Neuronal stem cell (in vitro differentiated cells): ENCODE measurements around the gene MYL5.

ENCODE experiments used
- DNase-seq: peaks from one replicate; pipeline ENCODE4 v3.0.0-alpha.2; 2013; ENCODE audit warnings: low spot score
- H2AFZ ChIP-seq: one replicate; pipeline ENCODE4 v1.6.1; 2013; ENCODE audit warnings: mild to moderate bottlenecking, low read length, inconsistent platforms
- H2AK5ac ChIP-seq: 2 replicates; pipeline ENCODE4 v1.6.1; 2013; ENCODE audit warnings: low read depth, mild to moderate bottlenecking, inconsistent platforms, low read length, moderate library complexity, mixed read lengths
- H2BK120ac ChIP-seq: 2 replicates; pipeline ENCODE4 v1.6.1; 2013; ENCODE audit warnings: low read depth, mild to moderate bottlenecking, inconsistent platforms, low read length, moderate library complexity, mixed read lengths
- H2BK12ac ChIP-seq: one replicate; pipeline ENCODE4 v1.6.1; 2013; ENCODE audit warnings: low read length, inconsistent platforms
- H2BK15ac ChIP-seq: 2 replicates; pipeline ENCODE4 v1.6.1; 2013; ENCODE audit warnings: mild to moderate bottlenecking, low read length, inconsistent platforms, mixed read lengths
- H2BK5ac ChIP-seq: one replicate; pipeline ENCODE4 v1.6.1; 2013; ENCODE audit warnings: inconsistent platforms, mild to moderate bottlenecking, low read length, moderate library complexity
- H3K14ac ChIP-seq: one replicate; pipeline ENCODE4 v1.6.1; 2013; ENCODE audit warnings: low read length, inconsistent platforms
- H3K18ac ChIP-seq: 2 replicates; pipeline ENCODE4 v1.6.1; 2013; ENCODE audit warnings: low read length, inconsistent platforms
- H3K23ac ChIP-seq: 2 replicates; pipeline ENCODE4 v1.6.1; 2013; ENCODE audit warnings: low read depth, mild to moderate bottlenecking, mixed read lengths, low read length, inconsistent platforms; ENCODE audit not compliant: poor library complexity
- H3K27ac ChIP-seq: replicated peaks from 3 replicates; pipeline ENCODE4 v1.5.1; 2013; ENCODE audit warnings: low read length, inconsistent platforms
- H3K27me3 ChIP-seq, 3 experiments: 2 replicates each; pipeline ENCODE4 v1.6.1; 2013; ENCODE audit warnings: low read length in 3 of 3, mild to moderate bottlenecking in 2 of 3, inconsistent platforms in 1 of 3, low read depth in 1 of 3, mixed read lengths in 1 of 3, moderate library complexity in 1 of 3; ENCODE audit not compliant: control insufficient read depth in 3 of 3, insufficient read depth in 3 of 3
- H3K36me3 ChIP-seq, 2 donors: replicated peaks in 1 of 2; 2 replicates each; pipeline ENCODE4 v1.6.1; 2013; ENCODE audit warnings: low read length in 2 of 2; ENCODE audit not compliant: control insufficient read depth in 2 of 2, insufficient read depth in 2 of 2
- H3K4ac ChIP-seq: 2 replicates; pipeline ENCODE4 v1.6.1; 2013; ENCODE audit warnings: inconsistent platforms, mild to moderate bottlenecking, low read length, moderate library complexity
- H3K4me1 ChIP-seq, 2 donors: 1 replicate in 1 of 2; 2 replicates in 1 of 2; pipeline ENCODE4 v1.6.1; 2013; ENCODE audit warnings: low read length in 2 of 2, low read depth in 1 of 2; ENCODE audit not compliant: control insufficient read depth in 2 of 2, insufficient read depth in 1 of 2
- H3K4me2 ChIP-seq: one replicate; pipeline ENCODE4 v1.6.1; 2013; ENCODE audit warnings: mild to moderate bottlenecking, low read length, inconsistent platforms; ENCODE audit not compliant: insufficient read depth, poor library complexity, severe bottlenecking
- H3K4me3 ChIP-seq, 2 donors: 2 replicates each; pipeline ENCODE4 v1.5.1; 2013; ENCODE audit warnings: low read length in 2 of 2, mild to moderate bottlenecking in 2 of 2, inconsistent platforms in 1 of 2, moderate library complexity in 1 of 2
- H3K79me1 ChIP-seq: one replicate; pipeline ENCODE4 v1.6.1; 2013; ENCODE audit warnings: low read depth, mild to moderate bottlenecking, inconsistent platforms, low read length, moderate library complexity
- H3K9ac ChIP-seq: one replicate; pipeline ENCODE4 v1.6.1; 2013; ENCODE audit warnings: mild to moderate bottlenecking, low read depth, low read length, inconsistent platforms; ENCODE audit not compliant: poor library complexity
- H3K9me3 ChIP-seq, 2 donors: replicated peaks in 1 of 2; 2 replicates each; pipeline versions ENCODE3 to v1.6.1; 2013; ENCODE audit warnings: low read length in 2 of 2, mild to moderate bottlenecking in 2 of 2, inconsistent platforms in 1 of 2, low read depth in 1 of 2, mixed read lengths in 1 of 2, moderate library complexity in 1 of 2; ENCODE audit not compliant: control insufficient read depth in 2 of 2, insufficient read depth in 1 of 2
- H4K8ac ChIP-seq: one replicate; pipeline ENCODE4 v1.6.1; 2013; ENCODE audit warnings: low read depth, mild to moderate bottlenecking, inconsistent platforms, low read length, moderate library complexity
- H4K91ac ChIP-seq: one replicate; pipeline ENCODE4 v1.6.1; 2013; ENCODE audit warnings: low read length, low read depth, mild to moderate bottlenecking, inconsistent platforms; ENCODE audit not compliant: poor library complexity
- WGBS, 2 donors: extraction: QIAGEN DNeasy Blood & Tissue Kit; methylation state at CpG; one replicate each; pipeline ENCODE4 v1.1.7; 2013; ENCODE audit warnings: missing lambda C conversion rate in 2 of 2, mixed read lengths in 1 of 2; ENCODE audit not compliant: insufficient read length in 2 of 2, insufficient replicate concordance in 1 of 2; ENCODE audit errors: extremely low coverage in 2 of 2; 5-methylcytosine and 5-hydroxymethylcytosine counted together

The MYL5 gene

GRCh38 chr4:648579-649292 lies 25.6 kb upstream of the MYL5 start:
- Histone ChIP-seq H3K4ac (no peak overlapping the region), H3K9ac (no peak overlapping the region), H2BK120ac (peak overlapping the region; percentile 91), H3K4me3 (no peak overlapping the region), H3K36me3 (no peaks in the 10 kb centered on the region), H3K4me2 (peak overlapping the region; percentile 18), H3K27ac (peak overlapping the region; percentile 70), H3K79me1 (no peaks in the 10 kb centered on the region), H3K4me1 (peaks cover 0 to 9% of the 10 kb centered on the region in 2 donors), H3K23ac (peak overlapping the region; percentile 80), H4K91ac (peak overlapping the region; percentile 99), H3K14ac (peak overlapping the region; percentile 71), H2BK5ac (peak overlapping the region; percentile 66), H3K18ac (peak overlapping the region; percentile 95), H4K8ac (no peak overlapping the region), H2BK12ac (peak overlapping the region; percentile 94), H3K27me3 (peaks cover 0 to 28% (median 0%) of the 10 kb centered on the region in 3 experiments), H3K9me3 (no peaks in the 10 kb centered on the region), H2BK15ac (peak overlapping the region; percentile 89), H2AFZ (peak overlapping the region; percentile 51), H2AK5ac (peak overlapping the region; percentile 75)
- no CpG with 5 or more reads among the region's 28 CpGs for WGBS, 2 donors
- DNase-seq, result peak; percentile 33

DNA sequence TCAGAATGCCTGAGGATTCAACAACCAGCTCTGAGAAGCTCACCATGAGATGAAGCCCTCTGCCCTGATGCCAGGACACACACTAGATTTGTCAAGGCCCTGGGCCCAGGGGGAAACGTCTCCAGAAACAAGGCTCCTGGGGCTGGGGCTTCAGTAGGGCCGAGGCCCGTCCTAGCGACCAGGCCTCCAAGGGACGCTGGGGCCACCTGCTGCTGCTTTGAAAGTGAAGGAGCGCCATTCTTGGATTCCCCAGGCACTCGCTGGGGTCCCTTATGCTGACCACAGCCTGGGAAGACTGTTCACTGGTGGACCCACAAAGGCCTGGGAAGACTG lies 25.1 kb upstream of the MYL5 start:
- H3K9me3 ChIP-seq, result no peaks in the 10 kb centered on the region
- H3K4me2 ChIP-seq, result no peak overlapping the region
- no peak overlapping the region for H3K4me3 ChIP-seq
- H2BK5ac ChIP-seq, result no peak overlapping the region
- H2AK5ac ChIP-seq, result peak overlapping the region; percentile 52
- H3K14ac ChIP-seq, result peak overlapping the region; percentile 13
- no peak overlapping the region for H3K23ac ChIP-seq
- DNase-seq, result no peak
- H3K4me1 ChIP-seq, result peaks cover 0 to 9% of the 10 kb centered on the region in 2 donors
- H3K79me1 ChIP-seq, result no peaks in the 10 kb centered on the region
- no peak overlapping the region for H4K91ac ChIP-seq
- H4K8ac ChIP-seq, result no peak overlapping the region
- no peak overlapping the region for H3K9ac ChIP-seq
- no peak overlapping the region for H3K4ac ChIP-seq
- no peak overlapping the region for H2AFZ ChIP-seq
- H2BK12ac ChIP-seq, result peak overlapping the region; percentile 65
- no CpG with 5 or more reads among the region's 7 CpGs for WGBS, 2 donors
- no peak overlapping the region for H2BK120ac ChIP-seq
- peaks cover 0 to 28% (median under 1%) of the 10 kb centered on the region in 3 experiments for H3K27me3 ChIP-seq
- no peaks in the 10 kb centered on the region for H3K36me3 ChIP-seq
- H3K18ac ChIP-seq, result peak overlapping the region; percentile 76
- peak overlapping the region; percentile 89 for H2BK15ac ChIP-seq
- H3K27ac ChIP-seq, result no peak overlapping the region

- Histone ChIP-seq H2AK5ac (peak overlapping the region; percentile 63), H2BK5ac (no peak overlapping the region), H3K79me1 (no peaks in the 10 kb centered on the region), H3K23ac (no peak overlapping the region), H3K27me3 (peaks cover 0 to 32% (median 2%) of the 10 kb centered on the region in 3 experiments), H3K27ac (no peak overlapping the region), H3K14ac (peak overlapping the region; percentile 13), H3K4me1 (peaks cover 0 to 9% of the 10 kb centered on the region in 2 donors), H3K4ac (no peak overlapping the region), H3K36me3 (no peaks in the 10 kb centered on the region), H2BK120ac (no peak overlapping the region), H3K18ac (peak overlapping the region; percentile 35), H2AFZ (no peak overlapping the region), H4K8ac (no peak overlapping the region), H3K4me3 (no peak overlapping the region), H2BK12ac (no peak overlapping the region), H4K91ac (no peak overlapping the region), H3K9ac (no peak overlapping the region), H3K9me3 (no peaks in the 10 kb centered on the region), H3K4me2 (no peak overlapping the region), H2BK15ac (no peak overlapping the region)
- no CpG with 5 or more reads among the region's 13 CpGs for WGBS, 2 donors
- DNase-seq, result no peak
These were observed 24.5 kb upstream of the MYL5 start for GRCh38 chr4:649751-650310.

GRCh38 chr4:650461-650860 lies 23.9 kb upstream of the MYL5 start:
- Histone ChIP-seq H3K4ac (no peak overlapping the region), H3K27me3 (peaks cover 0 to 32% (median 2%) of the 10 kb centered on the region in 3 experiments), H3K4me1 (peaks cover 0 to 9% of the 10 kb centered on the region in 2 donors), H3K14ac (peak overlapping the region; percentile 82), H2BK5ac (no peak overlapping the region), H2BK12ac (peak overlapping the region; percentile 90), H2AFZ (peak overlapping the region; percentile 22), H3K36me3 (no peaks in the 10 kb centered on the region), H2AK5ac (peak overlapping the region; percentile 63), H4K8ac (no peak overlapping the region), H2BK120ac (no peak overlapping the region), H3K4me2 (no peak overlapping the region), H3K4me3 (no peak overlapping the region), H3K18ac (peak overlapping the region; percentile 48), H2BK15ac (peak overlapping the region; percentile 58), H3K23ac (peak overlapping the region; percentile 31), H3K79me1 (no peaks in the 10 kb centered on the region), H3K9ac (peak overlapping the region; percentile 21), H3K9me3 (no peaks in the 10 kb centered on the region), H4K91ac (no peak overlapping the region), H3K27ac (no peak overlapping the region)
- no peak for DNase-seq
- no CpG with 5 or more reads among the region's 18 CpGs for WGBS, 2 donors
